Measurements from ENCODE around the gene KPNA2. TPM values are rescaled to one million over a fixed set of nuclear protein-coding genes. Genes with fewer than 3 reads are reported as not detected.
A peak's percentile ranks its signal among the peaks of the same experiment; 100 is the strongest.

The KPNA2 gene
- total and polyA plus RNA-seq, 2 of the 13 experiments (the other 11 are each of a cell fraction or from before 2014, with no cell fraction given): 111 to 305 TPM

DNA sequence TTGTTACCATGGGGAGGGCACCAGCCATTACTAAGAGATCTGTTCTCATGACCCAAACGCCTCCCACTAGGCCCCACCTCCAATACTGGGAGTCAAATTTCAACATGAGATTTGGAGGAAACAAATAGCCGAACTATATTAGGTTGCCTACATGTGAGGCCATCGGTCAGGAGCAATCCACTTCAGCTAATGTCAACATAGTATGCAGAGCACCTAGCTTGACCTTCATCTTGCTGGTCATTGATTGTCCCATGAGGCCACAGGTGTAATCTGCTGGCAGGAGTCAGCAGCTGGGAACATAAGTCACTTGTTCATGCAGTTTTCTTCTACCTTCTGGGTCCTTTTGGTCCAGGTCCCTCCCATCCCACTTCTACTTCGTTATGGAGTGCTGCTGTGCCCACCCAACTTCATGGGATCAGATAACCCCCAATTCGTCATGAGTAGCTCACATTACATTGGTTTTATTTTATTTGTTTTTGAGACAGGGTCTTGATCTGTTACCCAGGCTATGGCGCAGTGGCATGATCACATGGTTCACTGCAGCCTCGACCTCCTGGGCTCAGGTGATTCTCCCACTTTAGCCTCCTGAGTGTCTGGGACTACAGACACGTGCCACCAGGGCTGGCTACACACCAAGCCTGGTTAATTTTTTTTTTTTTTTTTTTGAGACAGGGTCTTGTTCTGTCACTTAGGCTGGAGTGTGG is 5.9 kb upstream of the KPNA2 start (continued):
- TF ChIP-seq, protein P1, sequence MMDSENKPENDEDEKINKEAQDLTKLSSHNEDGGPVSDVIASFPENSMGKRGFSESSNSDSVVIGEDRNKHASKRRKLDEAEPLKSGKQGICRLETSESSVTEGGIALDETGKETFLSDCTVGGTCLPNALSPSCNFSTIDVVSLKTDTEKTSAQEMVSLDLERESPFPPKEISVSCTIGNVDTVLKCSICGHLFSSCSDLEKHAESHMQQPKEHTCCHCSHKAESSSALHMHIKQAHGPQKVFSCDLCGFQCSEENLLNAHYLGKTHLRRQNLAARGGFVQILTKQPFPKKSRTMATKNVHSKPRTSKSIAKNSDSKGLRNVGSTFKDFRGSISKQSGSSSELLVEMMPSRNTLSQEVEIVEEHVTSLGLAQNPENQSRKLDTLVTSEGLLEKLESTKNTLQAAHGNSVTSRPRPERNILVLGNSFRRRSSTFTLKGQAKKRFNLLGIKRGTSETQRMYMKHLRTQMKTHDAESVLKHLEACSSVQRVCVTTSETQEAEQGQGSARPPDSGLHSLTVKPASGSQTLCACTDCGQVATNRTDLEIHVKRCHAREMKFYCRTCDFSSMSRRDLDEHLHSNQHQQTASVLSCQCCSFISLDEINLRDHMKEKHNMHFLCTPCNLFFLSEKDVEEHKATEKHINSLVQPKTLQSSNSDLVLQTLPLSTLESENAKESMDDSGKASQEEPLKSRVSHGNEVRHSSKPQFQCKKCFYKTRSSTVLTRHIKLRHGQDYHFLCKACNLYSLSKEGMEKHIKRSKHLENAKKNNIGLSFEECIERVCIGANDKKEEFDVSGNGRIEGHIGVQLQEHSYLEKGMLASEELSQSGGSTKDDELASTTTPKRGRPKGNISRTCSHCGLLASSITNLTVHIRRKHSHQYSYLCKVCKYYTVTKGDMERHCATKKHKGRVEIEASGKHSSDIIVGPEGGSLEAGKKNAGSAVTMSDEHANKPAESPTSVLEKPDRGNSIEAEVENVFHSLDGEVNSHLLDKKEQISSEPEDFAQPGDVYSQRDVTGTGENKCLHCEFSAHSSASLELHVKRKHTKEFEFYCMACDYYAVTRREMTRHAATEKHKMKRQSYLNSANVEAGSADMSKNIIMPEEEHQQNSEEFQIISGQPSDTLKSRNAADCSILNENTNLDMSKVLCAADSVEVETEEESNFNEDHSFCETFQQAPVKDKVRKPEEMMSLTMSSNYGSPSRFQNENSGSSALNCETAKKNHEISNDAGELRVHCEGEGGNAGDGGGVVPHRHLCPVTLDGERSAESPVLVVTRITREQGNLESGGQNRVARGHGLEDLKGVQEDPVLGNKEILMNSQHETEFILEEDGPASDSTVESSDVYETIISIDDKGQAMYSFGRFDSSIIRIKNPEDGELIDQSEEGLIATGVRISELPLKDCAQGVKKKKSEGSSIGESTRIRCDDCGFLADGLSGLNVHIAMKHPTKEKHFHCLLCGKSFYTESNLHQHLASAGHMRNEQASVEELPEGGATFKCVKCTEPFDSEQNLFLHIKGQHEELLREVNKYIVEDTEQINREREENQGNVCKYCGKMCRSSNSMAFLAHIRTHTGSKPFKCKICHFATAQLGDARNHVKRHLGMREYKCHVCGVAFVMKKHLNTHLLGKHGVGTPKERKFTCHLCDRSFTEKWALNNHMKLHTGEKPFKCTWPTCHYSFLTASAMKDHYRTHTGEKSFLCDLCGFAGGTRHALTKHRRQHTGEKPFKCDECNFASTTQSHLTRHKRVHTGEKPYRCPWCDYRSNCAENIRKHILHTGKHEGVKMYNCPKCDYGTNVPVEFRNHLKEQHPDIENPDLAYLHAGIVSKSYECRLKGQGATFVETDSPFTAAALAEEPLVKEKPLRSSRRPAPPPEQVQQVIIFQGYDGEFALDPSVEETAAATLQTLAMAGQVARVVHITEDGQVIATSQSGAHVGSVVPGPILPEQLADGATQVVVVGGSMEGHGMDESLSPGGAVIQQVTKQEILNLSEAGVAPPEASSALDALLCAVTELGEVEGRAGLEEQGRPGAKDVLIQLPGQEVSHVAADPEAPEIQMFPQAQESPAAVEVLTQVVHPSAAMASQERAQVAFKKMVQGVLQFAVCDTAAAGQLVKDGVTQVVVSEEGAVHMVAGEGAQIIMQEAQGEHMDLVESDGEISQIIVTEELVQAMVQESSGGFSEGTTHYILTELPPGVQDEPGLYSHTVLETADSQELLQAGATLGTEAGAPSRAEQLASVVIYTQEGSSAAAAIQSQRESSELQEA (CRISPR knock-in tag; IDR thresholded peaks at IDR 0.05; ENCODE audit: not compliant biosample characterization): no peak
- TF ChIP-seq ZNF101 (CRISPR knock-in tag; IDR thresholded peaks at IDR 0.05; ENCODE audit: borderline replicate concordance, low read depth): no peak
- TF ChIP-seq, protein P2, sequence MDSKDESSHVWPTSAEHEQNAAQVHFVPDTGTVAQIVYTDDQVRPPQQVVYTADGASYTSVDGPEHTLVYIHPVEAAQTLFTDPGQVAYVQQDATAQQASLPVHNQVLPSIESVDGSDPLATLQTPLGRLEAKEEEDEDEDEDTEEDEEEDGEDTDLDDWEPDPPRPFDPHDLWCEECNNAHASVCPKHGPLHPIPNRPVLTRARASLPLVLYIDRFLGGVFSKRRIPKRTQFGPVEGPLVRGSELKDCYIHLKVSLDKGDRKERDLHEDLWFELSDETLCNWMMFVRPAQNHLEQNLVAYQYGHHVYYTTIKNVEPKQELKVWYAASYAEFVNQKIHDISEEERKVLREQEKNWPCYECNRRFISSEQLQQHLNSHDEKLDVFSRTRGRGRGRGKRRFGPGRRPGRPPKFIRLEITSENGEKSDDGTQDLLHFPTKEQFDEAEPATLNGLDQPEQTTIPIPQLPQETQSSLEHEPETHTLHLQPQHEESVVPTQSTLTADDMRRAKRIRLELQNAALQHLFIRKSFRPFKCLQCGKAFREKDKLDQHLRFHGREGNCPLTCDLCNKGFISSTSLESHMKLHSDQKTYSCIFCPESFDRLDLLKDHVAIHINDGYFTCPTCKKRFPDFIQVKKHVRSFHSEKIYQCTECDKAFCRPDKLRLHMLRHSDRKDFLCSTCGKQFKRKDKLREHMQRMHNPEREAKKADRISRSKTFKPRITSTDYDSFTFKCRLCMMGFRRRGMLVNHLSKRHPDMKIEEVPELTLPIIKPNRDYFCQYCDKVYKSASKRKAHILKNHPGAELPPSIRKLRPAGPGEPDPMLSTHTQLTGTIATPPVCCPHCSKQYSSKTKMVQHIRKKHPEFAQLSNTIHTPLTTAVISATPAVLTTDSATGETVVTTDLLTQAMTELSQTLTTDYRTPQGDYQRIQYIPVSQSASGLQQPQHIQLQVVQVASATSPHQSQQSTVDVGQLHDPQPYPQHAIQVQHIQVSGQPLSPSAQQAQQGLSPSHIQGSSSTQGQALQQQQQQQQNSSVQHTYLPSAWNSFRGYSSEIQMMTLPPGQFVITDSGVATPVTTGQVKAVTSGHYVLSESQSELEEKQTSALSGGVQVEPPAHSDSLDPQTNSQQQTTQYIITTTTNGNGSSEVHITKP (CRISPR knock-in tag; IDR thresholded peaks at IDR 0.05; ENCODE audit: low read depth): peak; percentile 87; the same call in 1 of the 2 replicates
- peak; percentile 93 for TF ChIP-seq ZNF331 (CRISPR knock-in tag; IDR thresholded peaks at IDR 0.05)
- no peak for TF ChIP-seq ZNF543 (CRISPR knock-in tag; IDR thresholded peaks at IDR 0.05)
- TF ChIP-seq, protein P3, sequence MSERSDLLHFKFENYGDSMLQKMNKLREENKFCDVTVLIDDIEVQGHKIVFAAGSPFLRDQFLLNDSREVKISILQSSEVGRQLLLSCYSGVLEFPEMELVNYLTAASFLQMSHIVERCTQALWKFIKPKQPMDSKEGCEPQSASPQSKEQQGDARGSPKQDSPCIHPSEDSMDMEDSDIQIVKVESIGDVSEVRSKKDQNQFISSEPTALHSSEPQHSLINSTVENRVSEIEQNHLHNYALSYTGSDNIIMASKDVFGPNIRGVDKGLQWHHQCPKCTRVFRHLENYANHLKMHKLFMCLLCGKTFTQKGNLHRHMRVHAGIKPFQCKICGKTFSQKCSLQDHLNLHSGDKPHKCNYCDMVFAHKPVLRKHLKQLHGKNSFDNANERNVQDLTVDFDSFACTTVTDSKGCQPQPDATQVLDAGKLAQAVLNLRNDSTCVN (CRISPR knock-in tag; IDR thresholded peaks at IDR 0.05; ENCODE audit: borderline replicate concordance): no peak
- TF ChIP-seq, protein P4, sequence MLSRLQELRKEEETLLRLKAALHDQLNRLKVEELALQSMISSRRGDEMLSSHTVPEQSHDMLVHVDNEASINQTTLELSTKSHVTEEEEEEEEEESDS (CRISPR knock-in tag; IDR thresholded peaks at IDR 0.05; ENCODE audit: borderline replicate concordance): peak; percentile 80; the same call in 1 of the 2 replicates
- TF ChIP-seq TGIF2 (CRISPR knock-in tag; IDR thresholded peaks at IDR 0.05): peak; percentile 74; the same call in 1 of the 2 replicates
- no peak for TF ChIP-seq KAT7 (CRISPR knock-in tag; IDR thresholded peaks at IDR 0.05; ENCODE audit: borderline replicate concordance)
- TF ChIP-seq ZNF772 (CRISPR knock-in tag; IDR thresholded peaks at IDR 0.05): peak; percentile 86; the same call in 1 of the 2 replicates
- TF ChIP-seq ZNF766 (CRISPR knock-in tag; IDR thresholded peaks at IDR 0.05; ENCODE audit: borderline replicate concordance): no peak; the same call in 1 of the 2 replicates
- TF ChIP-seq, protein P5, sequence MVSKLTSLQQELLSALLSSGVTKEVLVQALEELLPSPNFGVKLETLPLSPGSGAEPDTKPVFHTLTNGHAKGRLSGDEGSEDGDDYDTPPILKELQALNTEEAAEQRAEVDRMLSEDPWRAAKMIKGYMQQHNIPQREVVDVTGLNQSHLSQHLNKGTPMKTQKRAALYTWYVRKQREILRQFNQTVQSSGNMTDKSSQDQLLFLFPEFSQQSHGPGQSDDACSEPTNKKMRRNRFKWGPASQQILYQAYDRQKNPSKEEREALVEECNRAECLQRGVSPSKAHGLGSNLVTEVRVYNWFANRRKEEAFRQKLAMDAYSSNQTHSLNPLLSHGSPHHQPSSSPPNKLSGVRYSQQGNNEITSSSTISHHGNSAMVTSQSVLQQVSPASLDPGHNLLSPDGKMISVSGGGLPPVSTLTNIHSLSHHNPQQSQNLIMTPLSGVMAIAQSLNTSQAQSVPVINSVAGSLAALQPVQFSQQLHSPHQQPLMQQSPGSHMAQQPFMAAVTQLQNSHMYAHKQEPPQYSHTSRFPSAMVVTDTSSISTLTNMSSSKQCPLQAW (CRISPR knock-in tag; IDR thresholded peaks at IDR 0.05): peak; percentile 65; the same call in 1 of the 2 replicates

Data from HepG2 (cell line).